GM19099 (cell line): ENCODE measurements around the gene SOS2.

Experiments used
- POLR2A ChIP-seq: IDR thresholded peaks from 3 replicates; pipeline ENCODE4 v1.6.1; 2011; ENCODE audit warnings: low read depth; ENCODE audit not compliant: insufficient read length; ENCODE audit errors: extremely low read depth

SOS2 gene

GRCh38 chr14:50087341-50088116 is 143.8 kb downstream of the SOS2 start:
- TF ChIP-seq POLR2A: no peak

- TF ChIP-seq POLR2A: no peak
Measured at GRCh38 chr14:50086321-50086711, 145.1 kb downstream of the SOS2 start.

GRCh38 chr14:50085570-50086320 is 145.6 kb downstream of the SOS2 start:
- TF ChIP-seq POLR2A: peak; percentile 46

- TF ChIP-seq POLR2A: no peak
Measured at GRCh38 chr14:50084666-50085065, 146.7 kb downstream of the SOS2 start.

- no peak for TF ChIP-seq POLR2A
Measured at GRCh38 chr14:50083467-50084337, 147.7 kb downstream of the SOS2 start.

GRCh38 chr14:50082784-50083466 is 148.5 kb downstream of the SOS2 start:
- TF ChIP-seq POLR2A: peak; percentile 55

GRCh38 chr14:50082308-50082742 is 149.1 kb downstream of the SOS2 start:
- no peak for TF ChIP-seq POLR2A

GRCh38 chr14:50072395-50072794 is 159.0 kb downstream of the SOS2 start:
- no peak for TF ChIP-seq POLR2A

- no peak for TF ChIP-seq POLR2A
Measured at GRCh38 chr14:50070840-50071548, 160.4 kb downstream of the SOS2 start.

- TF ChIP-seq POLR2A: no peak
Measured at GRCh38 chr14:50070230-50070629, 161.1 kb downstream of the SOS2 start.

- TF ChIP-seq POLR2A: no peak
Measured at GRCh38 chr14:50069325-50069724, 162.1 kb downstream of the SOS2 start.

GRCh38 chr14:50068496-50068895 is 162.9 kb downstream of the SOS2 start:
- TF ChIP-seq POLR2A: no peak

GRCh38 chr14:50067723-50068495 is 163.5 kb downstream of the SOS2 start:
- TF ChIP-seq POLR2A: no peak
